ENCODE measurements around the gene AGR2.

AGR2 gene

DNA sequence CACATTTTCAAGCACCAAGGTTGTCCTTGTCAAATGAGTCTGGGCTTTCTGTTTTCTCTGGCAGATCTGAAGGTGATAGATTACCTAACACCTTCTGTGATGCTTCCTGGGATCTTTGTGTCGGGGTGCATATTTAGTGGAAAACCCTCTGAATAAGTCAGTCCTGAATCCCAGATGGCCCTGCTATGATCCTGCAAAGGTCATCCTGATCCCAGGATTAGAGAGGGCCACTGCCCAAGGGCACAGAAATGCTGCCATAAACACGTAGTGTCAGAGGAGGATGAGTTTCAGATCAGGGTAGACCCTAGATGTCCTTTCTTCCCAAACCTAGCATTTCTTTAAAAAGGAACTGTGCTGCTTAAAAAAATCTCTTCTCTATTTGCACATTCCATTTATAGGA lies 19.0 kb downstream of the AGR2 start:
- no peak for DNase-seq (ENCODE audit: extremely low read depth, insufficient read length)
- no peak overlapping the region for H3K4me3 ChIP-seq (replicated peaks; ENCODE audit: low read depth, low read length)
- no peaks in the 10 kb centered on the region for H3K27me3 ChIP-seq (replicated peaks; ENCODE audit: control insufficient read depth, insufficient read depth, low read length)
- H3K36me3 ChIP-seq (ENCODE audit: control insufficient read depth, insufficient read depth, low read length), result no peaks in the 10 kb centered on the region
- TF ChIP-seq, protein P1, sequence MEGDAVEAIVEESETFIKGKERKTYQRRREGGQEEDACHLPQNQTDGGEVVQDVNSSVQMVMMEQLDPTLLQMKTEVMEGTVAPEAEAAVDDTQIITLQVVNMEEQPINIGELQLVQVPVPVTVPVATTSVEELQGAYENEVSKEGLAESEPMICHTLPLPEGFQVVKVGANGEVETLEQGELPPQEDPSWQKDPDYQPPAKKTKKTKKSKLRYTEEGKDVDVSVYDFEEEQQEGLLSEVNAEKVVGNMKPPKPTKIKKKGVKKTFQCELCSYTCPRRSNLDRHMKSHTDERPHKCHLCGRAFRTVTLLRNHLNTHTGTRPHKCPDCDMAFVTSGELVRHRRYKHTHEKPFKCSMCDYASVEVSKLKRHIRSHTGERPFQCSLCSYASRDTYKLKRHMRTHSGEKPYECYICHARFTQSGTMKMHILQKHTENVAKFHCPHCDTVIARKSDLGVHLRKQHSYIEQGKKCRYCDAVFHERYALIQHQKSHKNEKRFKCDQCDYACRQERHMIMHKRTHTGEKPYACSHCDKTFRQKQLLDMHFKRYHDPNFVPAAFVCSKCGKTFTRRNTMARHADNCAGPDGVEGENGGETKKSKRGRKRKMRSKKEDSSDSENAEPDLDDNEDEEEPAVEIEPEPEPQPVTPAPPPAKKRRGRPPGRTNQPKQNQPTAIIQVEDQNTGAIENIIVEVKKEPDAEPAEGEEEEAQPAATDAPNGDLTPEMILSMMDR (IDR thresholded peaks at IDR 0.05; ENCODE audit: insufficient read depth, low read length, poor library complexity, severe bottlenecking), result no peak

GRCh38 chr7:16785321-16785720 lies 19.5 kb downstream of the AGR2 start:
- TF ChIP-seq, protein P1 (IDR thresholded peaks at IDR 0.05; ENCODE audit: insufficient read depth, low read length, poor library complexity, severe bottlenecking), result no peak
- no peak overlapping the region for H3K4me3 ChIP-seq (replicated peaks; ENCODE audit: low read depth, low read length)
- no peaks in the 10 kb centered on the region for H3K36me3 ChIP-seq (ENCODE audit: control insufficient read depth, insufficient read depth, low read length)
- no peak for DNase-seq (ENCODE audit: extremely low read depth, insufficient read length)
- no peaks in the 10 kb centered on the region for H3K27me3 ChIP-seq (replicated peaks; ENCODE audit: control insufficient read depth, insufficient read depth, low read length)

- DNase-seq (ENCODE audit: extremely low read depth, insufficient read length), result no peak
- no peak overlapping the region for H3K4me3 ChIP-seq (replicated peaks; ENCODE audit: low read depth, low read length)
- H3K36me3 ChIP-seq (ENCODE audit: control insufficient read depth, insufficient read depth, low read length), result no peaks in the 10 kb centered on the region
- no peaks in the 10 kb centered on the region for H3K27me3 ChIP-seq (replicated peaks; ENCODE audit: control insufficient read depth, insufficient read depth, low read length)
- TF ChIP-seq, protein P1 (IDR thresholded peaks at IDR 0.05; ENCODE audit: insufficient read depth, low read length, poor library complexity, severe bottlenecking), result no peak
These were observed 24.2 kb downstream of the AGR2 start for GRCh38 chr7:16780596-16780995.

GRCh38 chr7:16779051-16779450 lies 25.7 kb downstream of the AGR2 start:
- H3K4me3 ChIP-seq (replicated peaks; ENCODE audit: low read depth, low read length), result no peak overlapping the region
- DNase-seq (ENCODE audit: extremely low read depth, insufficient read length), result no peak
- no peaks in the 10 kb centered on the region for H3K36me3 ChIP-seq (ENCODE audit: control insufficient read depth, insufficient read depth, low read length)
- TF ChIP-seq, protein P1 (IDR thresholded peaks at IDR 0.05; ENCODE audit: insufficient read depth, low read length, poor library complexity, severe bottlenecking), result no peak
- no peaks in the 10 kb centered on the region for H3K27me3 ChIP-seq (replicated peaks; ENCODE audit: control insufficient read depth, insufficient read depth, low read length)

GRCh38 chr7:16778476-16778875 lies 26.3 kb downstream of the AGR2 start:
- Histone ChIP-seq H3K36me3 (ENCODE audit: control insufficient read depth, insufficient read depth, low read length) (no peaks in the 10 kb centered on the region), H3K27me3 (replicated peaks; ENCODE audit: control insufficient read depth, insufficient read depth, low read length) (no peaks in the 10 kb centered on the region), H3K4me3 (replicated peaks; ENCODE audit: low read depth, low read length) (no peak overlapping the region)
- DNase-seq (ENCODE audit: extremely low read depth, insufficient read length), result no peak
- TF ChIP-seq, protein P1 (IDR thresholded peaks at IDR 0.05; ENCODE audit: insufficient read depth, low read length, poor library complexity, severe bottlenecking), result no peak

- TF ChIP-seq, protein P1 (IDR thresholded peaks at IDR 0.05; ENCODE audit: insufficient read depth, low read length, poor library complexity, severe bottlenecking), result no peak
- H3K4me3 ChIP-seq (replicated peaks; ENCODE audit: low read depth, low read length), result no peak overlapping the region
- no peak for DNase-seq (ENCODE audit: extremely low read depth, insufficient read length)
- no peaks in the 10 kb centered on the region for H3K36me3 ChIP-seq (ENCODE audit: control insufficient read depth, insufficient read depth, low read length)
- no peaks in the 10 kb centered on the region for H3K27me3 ChIP-seq (replicated peaks; ENCODE audit: control insufficient read depth, insufficient read depth, low read length)
These were observed 28.7 kb downstream of the AGR2 start for GRCh38 chr7:16776053-16776452.
